ENCODE data around the gene PAFAH1B2.

DNA sequence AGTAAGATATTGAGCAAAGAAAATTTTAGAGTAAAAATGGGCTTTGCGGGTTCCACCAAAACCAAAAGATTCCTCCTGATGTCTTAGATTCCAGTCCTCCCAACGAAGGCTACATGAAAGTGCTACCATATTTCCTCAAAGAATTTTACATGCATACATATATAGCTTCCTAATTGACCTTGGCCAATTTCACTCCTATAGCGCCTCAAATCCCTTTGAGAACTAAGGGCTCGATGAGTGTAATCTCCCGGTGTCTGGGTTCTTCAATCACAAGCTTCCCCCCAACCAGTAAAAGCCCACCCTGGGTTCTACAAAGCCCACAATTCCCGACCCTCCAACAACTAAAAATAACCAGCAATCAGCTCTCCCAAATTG is 47.1 kb upstream of the PAFAH1B2 start:
- TF ChIP-seq POLR2A (IDR thresholded peaks at IDR 0.05) (no peak), POLR2AphosphoS5 (IDR thresholded peaks at IDR 0.05) (no peak)
- TF ChIP-seq, protein P1, sequence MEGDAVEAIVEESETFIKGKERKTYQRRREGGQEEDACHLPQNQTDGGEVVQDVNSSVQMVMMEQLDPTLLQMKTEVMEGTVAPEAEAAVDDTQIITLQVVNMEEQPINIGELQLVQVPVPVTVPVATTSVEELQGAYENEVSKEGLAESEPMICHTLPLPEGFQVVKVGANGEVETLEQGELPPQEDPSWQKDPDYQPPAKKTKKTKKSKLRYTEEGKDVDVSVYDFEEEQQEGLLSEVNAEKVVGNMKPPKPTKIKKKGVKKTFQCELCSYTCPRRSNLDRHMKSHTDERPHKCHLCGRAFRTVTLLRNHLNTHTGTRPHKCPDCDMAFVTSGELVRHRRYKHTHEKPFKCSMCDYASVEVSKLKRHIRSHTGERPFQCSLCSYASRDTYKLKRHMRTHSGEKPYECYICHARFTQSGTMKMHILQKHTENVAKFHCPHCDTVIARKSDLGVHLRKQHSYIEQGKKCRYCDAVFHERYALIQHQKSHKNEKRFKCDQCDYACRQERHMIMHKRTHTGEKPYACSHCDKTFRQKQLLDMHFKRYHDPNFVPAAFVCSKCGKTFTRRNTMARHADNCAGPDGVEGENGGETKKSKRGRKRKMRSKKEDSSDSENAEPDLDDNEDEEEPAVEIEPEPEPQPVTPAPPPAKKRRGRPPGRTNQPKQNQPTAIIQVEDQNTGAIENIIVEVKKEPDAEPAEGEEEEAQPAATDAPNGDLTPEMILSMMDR (IDR thresholded peaks at IDR 0.05): no peak
